Measurements from ENCODE around the gene TINCR. TPM values are rescaled to one million over a fixed set of nuclear protein-coding genes. Genes with fewer than 3 reads are reported as not detected.
"Not testable (repeated sequence)": the region's sequence is repeated elsewhere in the genome, so short reads cannot be mapped to it uniquely, and the experiment has no call there.

The TINCR gene
- total RNA-seq, 2 donors from 2014 or later, result 6.7 to 8.4 TPM

GRCh38 chr19:5609881-5610448 is 42.2 kb upstream of the TINCR start:
- intact Hi-C loops (cut with DNase I), result no loop called here
- Histone ChIP-seq H3K4me1 (replicated peaks) (no peaks in the 10 kb centered on the region), H3K27me3 (replicated peaks; ENCODE audit: insufficient read depth) (no peaks in the 10 kb centered on the region), H3K36me3 (peaks cover 27 to 36% of the 10 kb centered on the region in 2 donors), H3K9me3 (no peaks in the 10 kb centered on the region), H3K27ac (no peak overlapping the region), H3K4me3 (no peak overlapping the region)
- TF ChIP-seq POLR2A (IDR thresholded peaks at IDR 0.05), result no peak
- 94% methylated on average over 16 of the region's 16 CpGs for WGBS
- DNase-seq (ENCODE audit: low spot score), result no peak

GRCh38 chr19:5608766-5609165 is 41.0 kb upstream of the TINCR start:
- peak overlapping the region; percentile 33 to 61 for H3K27ac ChIP-seq
- DNase-seq (ENCODE audit: low spot score); intact Hi-C loops (cut with DNase I); H3K9me3 ChIP-seq; H3K4me3 ChIP-seq; H3K27me3 ChIP-seq (replicated peaks; ENCODE audit: insufficient read depth); H3K4me1 ChIP-seq (replicated peaks): not testable (repeated sequence)
- H3K36me3 ChIP-seq, result peaks cover 16 to 27% of the 10 kb centered on the region in 2 donors
- 82% methylated on average over 9 of the region's 9 CpGs for WGBS

GRCh38 chr19:5608291-5608690 is 40.5 kb upstream of the TINCR start:
- WGBS, result 71% methylated on average over 10 of the region's 10 CpGs
- peak overlapping the region; percentile 33 to 61 for H3K27ac ChIP-seq
- H3K9me3 ChIP-seq, result no peaks in the 10 kb centered on the region
- H3K4me3 ChIP-seq, result no peak overlapping the region
- peaks cover 16 to 22% of the 10 kb centered on the region in 2 donors for H3K36me3 ChIP-seq
- DNase-seq (ENCODE audit: low spot score), result no peak
- no peaks in the 10 kb centered on the region for H3K4me1 ChIP-seq (replicated peaks)
- no peaks in the 10 kb centered on the region for H3K27me3 ChIP-seq (replicated peaks; ENCODE audit: insufficient read depth)
- TF ChIP-seq POLR2AphosphoS5 (IDR thresholded peaks at IDR 0.05) (peak; percentile 43), POLR2A (IDR thresholded peaks at IDR 0.05) (no peak)
- intact Hi-C loops (cut with DNase I), result no loop called here

GRCh38 chr19:5607318-5608275 is 39.8 kb upstream of the TINCR start:
- Histone ChIP-seq H3K9me3 (no peaks in the 10 kb centered on the region), H3K27ac (peak overlapping the region; percentile 14 to 61), H3K4me3 (no peak overlapping the region), H3K4me1 (replicated peaks) (no peaks in the 10 kb centered on the region), H3K36me3 (peaks cover 15 to 16% of the 10 kb centered on the region in 2 donors), H3K27me3 (replicated peaks; ENCODE audit: insufficient read depth) (no peaks in the 10 kb centered on the region)
- TF ChIP-seq CTCF (IDR thresholded peaks at IDR 0.05) (no peak), POLR2AphosphoS5 (IDR thresholded peaks at IDR 0.05) (no peak), POLR2A (IDR thresholded peaks at IDR 0.05) (no peak)
- intact Hi-C loops (cut with DNase I), result no loop called here
- WGBS, result 89% methylated on average over 16 of the region's 16 CpGs
- no peak for DNase-seq (ENCODE audit: low spot score)

GRCh38 chr19:5605362-5605761 is 37.6 kb upstream of the TINCR start:
- no peak for DNase-seq (ENCODE audit: low spot score)
- no peak overlapping the region for H3K4me3 ChIP-seq
- H3K36me3 ChIP-seq, result peaks cover 10 to 17% of the 10 kb centered on the region in 2 donors
- WGBS, result 92% methylated on average over 3 of the region's 3 CpGs
- no peaks in the 10 kb centered on the region for H3K27me3 ChIP-seq (replicated peaks; ENCODE audit: insufficient read depth)
- intact Hi-C loops (cut with DNase I), result no loop called here
- no peak for TF ChIP-seq POLR2A (IDR thresholded peaks at IDR 0.05)
- H3K9me3 ChIP-seq, result no peaks in the 10 kb centered on the region
- no peak overlapping the region for H3K27ac ChIP-seq
- no peaks in the 10 kb centered on the region for H3K4me1 ChIP-seq (replicated peaks)

- TF ChIP-seq CTCF (IDR thresholded peaks at IDR 0.05) (no peak), POLR2A (IDR thresholded peaks at IDR 0.05) (no peak), POLR2AphosphoS5 (IDR thresholded peaks at IDR 0.05) (no peak)
- Histone ChIP-seq H3K9me3 (no peaks in the 10 kb centered on the region), H3K27me3 (replicated peaks; ENCODE audit: insufficient read depth) (no peaks in the 10 kb centered on the region), H3K4me3 (no peak overlapping the region), H3K27ac (no peak overlapping the region), H3K36me3 (peaks cover 9 to 12% of the 10 kb centered on the region in 2 donors), H3K4me1 (replicated peaks) (no peaks in the 10 kb centered on the region)
- 89% methylated on average over 5 of the region's 5 CpGs for WGBS
- DNase-seq (ENCODE audit: low spot score), result no peak
- intact Hi-C loops (cut with DNase I), result no loop called here
Observed at GRCh38 chr19:5603626-5604025, 35.9 kb upstream of the TINCR start.

Measured in prostate gland (tissue), 2 donors.